Lung (tissue), 12 donors: ENCODE results near the gene CHP2. TPM values are rescaled to one million over a fixed set of nuclear protein-coding genes. Genes with fewer than 3 reads are reported as not detected.

Experiments used
- ATAC-seq: fragments of 200-7000 bp; cut with Tn5 transposase; one replicate; pipeline ENCODE4 v1.9.1; 2020; ENCODE audit warnings: moderate number of reproducible peaks; ENCODE audit not compliant: insufficient read depth, low FRiP score
- DNase-seq, 3 donors: peaks; one replicate each; pipeline ENCODE4 v3.0.0-alpha.2; 2013 to 2017
- H3K27ac ChIP-seq, 2 donors: one replicate each; pipeline ENCODE4 v1.5.1; 2013; ENCODE audit warnings: mild to moderate bottlenecking in 2 of 2, moderate library complexity in 2 of 2, control low read depth in 1 of 2, inconsistent platforms in 1 of 2, low read depth in 1 of 2, low read length in 1 of 2
- H3K27me3 ChIP-seq, 3 donors: one replicate each; pipeline ENCODE4 v1.5.1; 2013; ENCODE audit warnings: low read length in 2 of 3; ENCODE audit not compliant: control insufficient read depth in 3 of 3, insufficient read depth in 3 of 3
- H3K36me3 ChIP-seq, 4 donors: one replicate each; pipeline ENCODE4 v1.5.1; 2013; ENCODE audit warnings: low read length in 4 of 4, mild to moderate bottlenecking in 1 of 4, moderate library complexity in 1 of 4; ENCODE audit not compliant: control insufficient read depth in 4 of 4, insufficient read depth in 4 of 4
- H3K4me1 ChIP-seq, 5 donors: one replicate each; pipeline ENCODE4 v1.5.1; 2013; ENCODE audit warnings: low read length in 5 of 5, mild to moderate bottlenecking in 2 of 5, moderate library complexity in 1 of 5; ENCODE audit not compliant: control insufficient read depth in 5 of 5, insufficient read depth in 5 of 5
- H3K4me3 ChIP-seq: one replicate; pipeline ENCODE4 v1.5.1; 2013; ENCODE audit warnings: mild to moderate bottlenecking, control low read depth, moderate library complexity
- H3K9ac ChIP-seq, 2 donors: one replicate each; pipeline ENCODE4 v1.5.1; 2013; ENCODE audit warnings: low read length in 2 of 2, control low read depth in 1 of 2; ENCODE audit not compliant: insufficient read depth in 1 of 2
- H3K9me3 ChIP-seq, 4 donors: one replicate each; pipeline ENCODE4 v1.5.1; 2013; ENCODE audit warnings: low read length in 3 of 4, mild to moderate bottlenecking in 1 of 4, moderate library complexity in 1 of 4; ENCODE audit not compliant: control insufficient read depth in 4 of 4, insufficient read depth in 3 of 4
- CTCF ChIP-seq: IDR thresholded peaks from 2 replicates; pipeline ENCODE4 v1.5.1; 2012; ENCODE audit warnings: mild to moderate bottlenecking; ENCODE audit errors: control extremely low read depth, extremely low read depth
- WGBS, 2 donors: extraction: QIAGEN DNeasy Blood & Tissue Kit; methylation state at CpG; one replicate each; pipeline ENCODE4 v1.1.7; 2013; 5-methylcytosine and 5-hydroxymethylcytosine counted together
- polyA plus RNA-seq, 2 donors: library from polyadenylated mRNA; stranded (reverse); fragments of 200-250 nt; gene quantifications; one replicate each; pipeline ENCODE4 v1.2.1, GENCODE V29; 2013
- total RNA-seq, 2 donors: library from RNA; depleted of rRNA in 1 of 2; stranded (reverse); fragments of >200 nt in 1 of 2; gene quantifications; one replicate each; pipeline ENCODE4 v1.2.1, GENCODE V29; 2014 to 2021
- donor health status: control.
- donor health status: control.
- donor health status: Bipolar disorder and iron deficiency.
- donor health status: healthy.
- donor health status: DM: yes; HTN: yes; CAD: no.

The CHP2 gene
- total and polyA plus RNA-seq, 4 donors, result 0.06 to 2.0 (median 0.06) TPM; not detected in 1

GRCh38 chr16:23788685-23789084, 33.9 kb downstream of the CHP2 start:
- H3K36me3 ChIP-seq, result no peaks in the 10 kb centered on the region
- ATAC-seq (no peak), DNase-seq (no peak)
- H3K4me3 ChIP-seq, result no peak overlapping the region
- no peaks in the 10 kb centered on the region for H3K27me3 ChIP-seq
- H3K9ac ChIP-seq, result no peak overlapping the region
- no peak overlapping the region for H3K27ac ChIP-seq
- TF ChIP-seq CTCF, result no peak
- WGBS, 2 donors, result 24 to 44% methylated on average over 3 of the region's 3 CpGs
- peaks cover 0 to 2% (median 0%) of the 10 kb centered on the region in 4 donors for H3K9me3 ChIP-seq
- no peaks in the 10 kb centered on the region for H3K4me1 ChIP-seq

GRCh38 chr16:23795378-23795777, 40.6 kb downstream of the CHP2 start:
- 86 to 95% methylated on average over 6 of the region's 6 CpGs for WGBS, 2 donors
- no peak for TF ChIP-seq CTCF
- no peak overlapping the region for H3K4me3 ChIP-seq
- no peaks in the 10 kb centered on the region for H3K27me3 ChIP-seq
- DNase-seq (no peak), ATAC-seq (no peak)
- H3K36me3 ChIP-seq, result no peaks in the 10 kb centered on the region
- H3K9me3 ChIP-seq, result no peaks in the 10 kb centered on the region
- H3K27ac ChIP-seq, result no peak overlapping the region
- no peak overlapping the region for H3K9ac ChIP-seq
- H3K4me1 ChIP-seq, result no peaks in the 10 kb centered on the region

DNA sequence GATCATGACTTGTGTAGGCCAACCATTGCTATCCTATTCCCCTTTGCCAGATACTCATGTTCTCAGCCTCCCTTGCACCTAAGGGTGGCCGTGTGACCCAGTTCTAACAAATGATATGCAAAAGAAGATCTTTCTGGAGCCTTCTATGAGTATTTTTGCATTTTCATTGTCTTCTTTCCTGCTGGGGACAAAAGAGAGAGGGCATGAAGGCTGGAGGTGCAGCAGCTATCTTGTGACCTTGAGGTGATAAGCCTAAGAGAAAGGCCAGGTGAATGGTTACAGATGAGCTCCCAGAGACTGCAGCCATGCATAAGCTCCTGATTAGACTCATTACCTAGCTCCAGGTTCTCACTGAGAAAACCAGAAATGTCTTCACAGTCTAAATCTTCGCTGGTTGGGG, 42.1 kb downstream of the CHP2 start:
- DNase-seq (no peak), ATAC-seq (no peak)
- no peak overlapping the region for H3K4me3 ChIP-seq
- 77 to 88% methylated on average over 2 of the region's 2 CpGs for WGBS, 2 donors
- TF ChIP-seq CTCF, result no peak
- H3K4me1 ChIP-seq, result no peaks in the 10 kb centered on the region
- H3K9me3 ChIP-seq, result no peaks in the 10 kb centered on the region
- H3K27me3 ChIP-seq, result no peaks in the 10 kb centered on the region
- no peak overlapping the region for H3K27ac ChIP-seq
- no peaks in the 10 kb centered on the region for H3K36me3 ChIP-seq
- H3K9ac ChIP-seq, result no peak overlapping the region

- Histone ChIP-seq H3K36me3 (no peaks in the 10 kb centered on the region), H3K4me1 (peaks cover 0 to 13% (median 1%) of the 10 kb centered on the region in 5 donors), H3K9ac (no peak overlapping the region), H3K27me3 (no peaks in the 10 kb centered on the region), H3K27ac (no peak overlapping the region), H3K4me3 (no peak overlapping the region), H3K9me3 (no peaks in the 10 kb centered on the region)
- ATAC-seq (peak; percentile 61), DNase-seq (peak; percentile 65 to 72 (median 66))
- peak; percentile 81 for TF ChIP-seq CTCF
- WGBS, 2 donors, result 10 to 12% methylated on average over 4 of the region's 5 CpGs
Observed at GRCh38 chr16:23801378-23801777, 46.6 kb downstream of the CHP2 start.
